MCF 10A (cell line): ENCODE data around the gene BAG5. TPM values are rescaled to one million over a fixed set of nuclear protein-coding genes. Genes with fewer than 3 reads are reported as not detected.

ENCODE experiments used
- BruUV-seq: library from RNA; stranded (reverse); fragments of 400-500 nt; replicated peaks from 2 replicates; lab custom pipeline; 2021; lab: Mats Ljungman, UMichigan
- CTCF ChIA-PET: fragments of 300-600 bp; sonication (Branson Sonifier 250); formaldehyde crosslinking; extraction: SDS; loops from one replicate; lab custom pipeline; 2021; ENCODE audit warnings: antibody characterized with exemption, inconsistent platforms; lab: Yijun Ruan, JAX
- POLR2A ChIA-PET: fragments of 300-600, 350-650 bp; sonication (Branson Sonifier 250); formaldehyde crosslinking; extraction: SDS; loops from one replicate; lab custom pipeline; 2020; ENCODE audit warnings: antibody characterized with exemption, inconsistent platforms; lab: Yijun Ruan, JAX
- DNase-seq: peaks from one replicate; pipeline ENCODE4 v3.0.0-alpha.2; 2018; ENCODE audit not compliant: unreplicated experiment
- H3K27ac Mint-ChIP-seq: one replicate; pipeline ENCODE4 v1.8.0; 2022; ENCODE audit warnings: mild to moderate bottlenecking, low read depth, mixed read lengths; ENCODE audit not compliant: unreplicated experiment
- H3K27me3 Mint-ChIP-seq: one replicate; pipeline ENCODE4 v1.8.0; 2022; ENCODE audit warnings: mixed read lengths; ENCODE audit not compliant: insufficient read depth, unreplicated experiment
- H3K36me3 Mint-ChIP-seq: one replicate; pipeline ENCODE4 v1.8.0; 2022; ENCODE audit warnings: mild to moderate bottlenecking, moderate library complexity, mixed read lengths; ENCODE audit not compliant: insufficient read depth, unreplicated experiment
- H3K4me1 Mint-ChIP-seq: one replicate; pipeline ENCODE4 v1.8.0; 2022; ENCODE audit warnings: mixed read lengths; ENCODE audit not compliant: insufficient read depth, unreplicated experiment
- H3K4me3 Mint-ChIP-seq: one replicate; pipeline ENCODE4 v1.8.0; 2022; ENCODE audit warnings: mild to moderate bottlenecking, moderate library complexity, mixed read lengths; ENCODE audit not compliant: unreplicated experiment
- H3K9me3 Mint-ChIP-seq: one replicate; pipeline ENCODE4 v1.8.0; 2022; ENCODE audit warnings: mixed read lengths; ENCODE audit not compliant: unreplicated experiment
- intact Hi-C: fragments of 100-400 bp; cut with micrococcal nuclease; formaldehyde crosslinking; loops from 2 replicates; pipeline ENCODE4 v1.14.1; 2022
- total RNA-seq: library from RNA; stranded (reverse); gene quantifications from 2 replicates; pipeline ENCODE4 v1.2.3, GENCODE V29; 2022
- TF ChIP-seq, protein P1 (sequence below): fragments of 200-600 bp; IDR thresholded peaks from one replicate; pipeline ENCODE4 v1.8.0; 2022; ENCODE audit warnings: antibody characterized with exemption, mild to moderate bottlenecking; ENCODE audit not compliant: unreplicated experiment

BAG5 gene
- total RNA-seq, 1 experiment from 2014 or later = 30.9 TPM

GRCh38 chr14:103581206-103581605 is 18.7 kb upstream of the BAG5 start:
- no peaks in the 10 kb centered on the region for H3K27me3 Mint-ChIP-seq
- H3K9me3 Mint-ChIP-seq = no peaks in the 10 kb centered on the region
- DNase-seq = no peak
- H3K36me3 Mint-ChIP-seq = peaks cover 63% of the 10 kb centered on the region
- H3K4me1 Mint-ChIP-seq = peaks cover 15% of the 10 kb centered on the region
- TF ChIP-seq, protein P1, sequence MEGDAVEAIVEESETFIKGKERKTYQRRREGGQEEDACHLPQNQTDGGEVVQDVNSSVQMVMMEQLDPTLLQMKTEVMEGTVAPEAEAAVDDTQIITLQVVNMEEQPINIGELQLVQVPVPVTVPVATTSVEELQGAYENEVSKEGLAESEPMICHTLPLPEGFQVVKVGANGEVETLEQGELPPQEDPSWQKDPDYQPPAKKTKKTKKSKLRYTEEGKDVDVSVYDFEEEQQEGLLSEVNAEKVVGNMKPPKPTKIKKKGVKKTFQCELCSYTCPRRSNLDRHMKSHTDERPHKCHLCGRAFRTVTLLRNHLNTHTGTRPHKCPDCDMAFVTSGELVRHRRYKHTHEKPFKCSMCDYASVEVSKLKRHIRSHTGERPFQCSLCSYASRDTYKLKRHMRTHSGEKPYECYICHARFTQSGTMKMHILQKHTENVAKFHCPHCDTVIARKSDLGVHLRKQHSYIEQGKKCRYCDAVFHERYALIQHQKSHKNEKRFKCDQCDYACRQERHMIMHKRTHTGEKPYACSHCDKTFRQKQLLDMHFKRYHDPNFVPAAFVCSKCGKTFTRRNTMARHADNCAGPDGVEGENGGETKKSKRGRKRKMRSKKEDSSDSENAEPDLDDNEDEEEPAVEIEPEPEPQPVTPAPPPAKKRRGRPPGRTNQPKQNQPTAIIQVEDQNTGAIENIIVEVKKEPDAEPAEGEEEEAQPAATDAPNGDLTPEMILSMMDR = no peak
- intact Hi-C loops = no loop called here
- ChIA-PET CTCF (interaction anchor here (0.6 kb wide), 1 partner anchor 11 kb away, joined by 4 read pairs; no protein-coding TSS in a partner anchor), POLR2A (interaction anchor here (0.6 kb wide), 1 partner anchor 302 kb away, joined by 3 read pairs; no protein-coding TSS in a partner anchor)
- BruUV-seq = no TSS peak
- no peak overlapping the region for H3K4me3 Mint-ChIP-seq
- H3K27ac Mint-ChIP-seq = no peak overlapping the region

GRCh38 chr14:103578401-103579075 is 16.1 kb upstream of the BAG5 start:
- no peak overlapping the region for H3K27ac Mint-ChIP-seq
- peaks cover 68% of the 10 kb centered on the region for H3K36me3 Mint-ChIP-seq
- BruUV-seq = no TSS peak
- H3K4me3 Mint-ChIP-seq = no peak overlapping the region
- TF ChIP-seq, protein P1 = no peak
- H3K27me3 Mint-ChIP-seq = no peaks in the 10 kb centered on the region
- no peaks in the 10 kb centered on the region for H3K9me3 Mint-ChIP-seq
- no peak for DNase-seq
- peaks cover 22% of the 10 kb centered on the region for H3K4me1 Mint-ChIP-seq
- CTCF ChIA-PET = interaction anchor here (0.6 kb wide), 1 partner anchor 422 kb away, joined by 3 read pairs; no protein-coding TSS in a partner anchor
- POLR2A ChIA-PET = no interaction called here
- intact Hi-C loops = loop anchor here (10.0 kb wide), 2 partner anchors 96 to 136 kb away; partner anchors contain the start of genes XRCC3 and ZFYVE21

GRCh38 chr14:103576371-103577024 is 14.0 kb upstream of the BAG5 start:
- Mint-ChIP-seq H3K27ac (peak overlapping the region; percentile 82), H3K4me3 (peak overlapping the region; percentile 13)
- POLR2A ChIA-PET = interaction anchor here (0.5 to 2.2 kb wide), 9 partner anchors 10 to 326 kb away, joined by 3 to 19 read pairs (median 4); partner anchors contain the start of genes BAG5, COA8 and KLC1

More at GRCh38 chr14:103576371-103577024, 14.0 kb upstream of the BAG5 start:
- intact Hi-C loops = loop anchor here (2.0 to 10.0 kb wide), 3 partner anchors 52 to 138 kb away; partner anchors contain the start of genes KLC1, XRCC3 and ZFYVE21
- H3K27me3 Mint-ChIP-seq = no peaks in the 10 kb centered on the region
- TF ChIP-seq, protein P1 = no peak
- DNase-seq = peak; percentile 91
- H3K9me3 Mint-ChIP-seq = no peaks in the 10 kb centered on the region
- CTCF ChIA-PET = interaction anchor here (1.0 to 1.7 kb wide), 2 partner anchors 13 to 35 kb away, joined by 3 to 4 read pairs; no protein-coding TSS in a partner anchor
- BruUV-seq = no TSS peak
- H3K4me1 Mint-ChIP-seq = peaks cover 17% of the 10 kb centered on the region
- H3K36me3 Mint-ChIP-seq = peaks cover 78% of the 10 kb centered on the region
